ENCODE data around the gene MND1.

The MND1 gene

DNA sequence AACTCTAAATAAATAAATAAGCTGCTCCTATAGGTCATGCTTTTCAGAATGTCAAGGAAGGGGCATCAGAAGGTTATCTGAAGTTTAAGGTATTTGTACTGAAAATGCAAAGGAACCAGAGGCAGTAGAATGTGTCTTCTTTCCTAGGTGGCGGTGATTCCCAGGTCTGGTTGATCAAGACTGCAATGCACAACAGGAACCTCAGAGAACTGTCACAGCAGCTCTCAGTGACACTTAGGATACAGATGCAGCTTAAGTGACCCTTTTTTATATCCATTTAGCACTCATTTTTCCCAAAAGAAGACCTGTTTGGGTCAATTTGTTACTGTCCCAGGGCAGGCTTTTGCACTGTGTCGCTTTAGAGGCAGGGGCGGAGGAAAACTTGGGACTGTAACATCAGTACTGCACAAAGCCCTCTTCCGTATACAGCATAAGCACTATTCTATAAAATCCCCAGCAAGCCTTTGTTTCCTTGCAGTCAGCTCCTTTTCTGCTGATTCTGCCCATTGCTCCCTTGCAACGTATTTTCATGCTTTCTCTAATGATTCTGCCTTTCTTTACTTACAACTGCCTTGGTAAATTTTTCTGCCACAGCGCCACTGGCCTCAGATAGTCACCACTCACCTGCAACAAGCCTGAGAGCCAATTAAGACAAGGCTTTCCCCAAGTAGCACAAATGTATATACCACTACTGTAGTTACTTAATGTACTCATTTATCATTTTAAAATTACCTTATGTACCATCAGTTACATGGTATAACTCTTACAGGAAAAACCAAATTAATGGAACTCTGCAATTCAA is 1.5 kb upstream of the MND1 start:
- Histone ChIP-seq H3K36me3 (peaks cover 4% of the 10 kb centered on the region), H3K27me3 (ENCODE audit: insufficient read depth, low read depth, severe bottlenecking) (no peaks in the 10 kb centered on the region), H3K27ac (no peak overlapping the region), H3K9me3 (ENCODE audit: severe bottlenecking) (no peaks in the 10 kb centered on the region), H3K4me3 (ENCODE audit: low read depth, low read length) (no peak overlapping the region)
- no peak for TF ChIP-seq CTCF (IDR thresholded peaks at IDR 0.05; ENCODE audit: low read depth, low read length)
- DNase-seq: no peak

- TF ChIP-seq CTCF (IDR thresholded peaks at IDR 0.05; ENCODE audit: low read depth, low read length): no peak
- DNase-seq: peak; percentile 54
- Histone ChIP-seq H3K27ac (peak overlapping the region; percentile 91), H3K4me3 (ENCODE audit: low read depth, low read length) (peak overlapping the region; percentile 86), H3K27me3 (ENCODE audit: insufficient read depth, low read depth, severe bottlenecking) (no peaks in the 10 kb centered on the region), H3K9me3 (ENCODE audit: severe bottlenecking) (no peaks in the 10 kb centered on the region), H3K36me3 (peaks cover 6% of the 10 kb centered on the region)
Observed at GRCh38 chr4:153345012-153345981, 809 bp downstream of the MND1 start.

- no peak overlapping the region for H3K27ac ChIP-seq
Observed at GRCh38 chr4:153346031-153346430, 1.5 kb downstream of the MND1 start.

GRCh38 chr4:153346563-153346962 is 2.1 kb downstream of the MND1 start:
- H3K4me3 ChIP-seq (ENCODE audit: low read depth, low read length): no peak overlapping the region
- H3K27ac ChIP-seq: no peak overlapping the region
- no peaks in the 10 kb centered on the region for H3K27me3 ChIP-seq (ENCODE audit: insufficient read depth, low read depth, severe bottlenecking)
- H3K9me3 ChIP-seq (ENCODE audit: severe bottlenecking): no peaks in the 10 kb centered on the region
- DNase-seq: no peak
- TF ChIP-seq CTCF (IDR thresholded peaks at IDR 0.05; ENCODE audit: low read depth, low read length): no peak
- peaks cover 9% of the 10 kb centered on the region for H3K36me3 ChIP-seq

More at GRCh38 chr4:153346031-153346430, 1.5 kb downstream of the MND1 start:
- TF ChIP-seq CTCF (IDR thresholded peaks at IDR 0.05; ENCODE audit: low read depth, low read length): no peak
- no peak for DNase-seq
- no peak overlapping the region for H3K4me3 ChIP-seq (ENCODE audit: low read depth, low read length)
- H3K27me3 ChIP-seq (ENCODE audit: insufficient read depth, low read depth, severe bottlenecking): no peaks in the 10 kb centered on the region
- no peaks in the 10 kb centered on the region for H3K9me3 ChIP-seq (ENCODE audit: severe bottlenecking)
- peaks cover 9% of the 10 kb centered on the region for H3K36me3 ChIP-seq

DNA sequence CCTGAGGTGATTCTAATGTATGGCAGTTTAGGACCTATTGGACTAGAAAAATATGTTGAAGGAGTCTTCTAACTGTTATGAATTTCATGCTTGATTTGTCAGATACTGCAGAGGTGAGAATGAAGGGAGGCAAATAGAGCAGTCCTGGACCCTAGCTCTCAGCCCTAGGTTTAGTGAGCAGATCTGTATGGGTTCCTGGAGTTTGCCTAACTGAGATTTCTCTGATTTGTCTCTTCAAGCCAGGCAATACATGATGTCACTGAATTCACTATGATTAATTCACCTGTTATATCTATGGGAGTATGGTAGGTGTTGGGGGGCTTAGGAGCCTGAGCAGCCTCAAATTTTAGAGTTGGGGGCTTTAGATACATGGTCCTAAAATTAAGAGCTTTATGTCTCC is 2.6 kb downstream of the MND1 start:
- Histone ChIP-seq H3K4me3 (ENCODE audit: low read depth, low read length) (no peak overlapping the region), H3K27ac (no peak overlapping the region), H3K27me3 (ENCODE audit: insufficient read depth, low read depth, severe bottlenecking) (no peaks in the 10 kb centered on the region), H3K36me3 (peaks cover 9% of the 10 kb centered on the region), H3K9me3 (ENCODE audit: severe bottlenecking) (no peaks in the 10 kb centered on the region)
- no peak for DNase-seq
- TF ChIP-seq CTCF (IDR thresholded peaks at IDR 0.05; ENCODE audit: low read depth, low read length): no peak

All from WERI-Rb-1 (cell line).